ENCODE data around the gene AGPS. TPM values are rescaled to one million over a fixed set of nuclear protein-coding genes. Genes with fewer than 3 reads are reported as not detected.

AGPS gene
- polyA plus RNA-seq, 4 donors = 44.0 to 54.7 (median 50.0) TPM

- DNase-seq (ENCODE audit: low read depth in 4 of 4, low spot score in 3 of 4) = no peak
Measured at GRCh38 chr2:177518754-177519153, 126.2 kb downstream of the AGPS start.

- DNase-seq (ENCODE audit: low read depth in 4 of 4, low spot score in 3 of 4) = no peak
Measured at GRCh38 chr2:177519534-177520115, 127.1 kb downstream of the AGPS start.

- DNase-seq (ENCODE audit: low read depth in 4 of 4, low spot score in 3 of 4) = peak; percentile 38 to 70 (median 52)
Measured at GRCh38 chr2:177520324-177520723, 127.8 kb downstream of the AGPS start.

GRCh38 chr2:177523781-177524180, 131.2 kb downstream of the AGPS start:
- no peak for DNase-seq (ENCODE audit: low read depth in 4 of 4, low spot score in 3 of 4)

GRCh38 chr2:177525351-177525924, 132.9 kb downstream of the AGPS start:
- DNase-seq (ENCODE audit: low read depth in 4 of 4, low spot score in 3 of 4) = no peak

GRCh38 chr2:177528351-177528933, 135.9 kb downstream of the AGPS start:
- no peak for DNase-seq (ENCODE audit: low read depth in 4 of 4, low spot score in 3 of 4)

- no peak for DNase-seq (ENCODE audit: low read depth in 4 of 4, low spot score in 3 of 4)
Measured at GRCh38 chr2:177529166-177529565, 136.6 kb downstream of the AGPS start.

- no peak for DNase-seq (ENCODE audit: low read depth in 4 of 4, low spot score in 3 of 4)
Measured at GRCh38 chr2:177530561-177530960, 138.0 kb downstream of the AGPS start.

GRCh38 chr2:177531706-177532105, 139.1 kb downstream of the AGPS start:
- no peak for DNase-seq (ENCODE audit: low read depth in 4 of 4, low spot score in 3 of 4)

- DNase-seq (ENCODE audit: low read depth in 4 of 4, low spot score in 3 of 4) = no peak
Measured at GRCh38 chr2:177532567-177532966, 140.0 kb downstream of the AGPS start.

GRCh38 chr2:177533253-177533652, 140.7 kb downstream of the AGPS start:
- no peak for DNase-seq (ENCODE audit: low read depth in 4 of 4, low spot score in 3 of 4)

GRCh38 chr2:177535000-177535399, 142.4 kb downstream of the AGPS start:
- no peak for DNase-seq (ENCODE audit: low read depth in 4 of 4, low spot score in 3 of 4)

GRCh38 chr2:177535958-177536504, 143.5 kb downstream of the AGPS start:
- no peak for DNase-seq (ENCODE audit: low read depth in 4 of 4, low spot score in 3 of 4)

GRCh38 chr2:177537213-177537612, 144.6 kb downstream of the AGPS start:
- DNase-seq (ENCODE audit: low read depth in 4 of 4, low spot score in 3 of 4) = no peak

- DNase-seq (ENCODE audit: low read depth in 4 of 4, low spot score in 3 of 4) = no peak
Measured at GRCh38 chr2:177537636-177538035, 145.1 kb downstream of the AGPS start.

- no peak for DNase-seq (ENCODE audit: low read depth in 4 of 4, low spot score in 3 of 4)
Measured at GRCh38 chr2:177538323-177538722, 145.8 kb downstream of the AGPS start.

GRCh38 chr2:177540283-177540682, 147.7 kb downstream of the AGPS start:
- DNase-seq (ENCODE audit: low read depth in 4 of 4, low spot score in 3 of 4) = no peak

- DNase-seq (ENCODE audit: low read depth in 4 of 4, low spot score in 3 of 4) = no peak
Measured at GRCh38 chr2:177541258-177541991, 148.9 kb downstream of the AGPS start.

GRCh38 chr2:177542396-177542795, 149.8 kb downstream of the AGPS start:
- DNase-seq (ENCODE audit: low read depth in 4 of 4, low spot score in 3 of 4) = no peak

GRCh38 chr2:177543007-177543760, 150.6 kb downstream of the AGPS start:
- DNase-seq (ENCODE audit: low read depth in 4 of 4, low spot score in 3 of 4) = no peak

- DNase-seq (ENCODE audit: low read depth in 4 of 4, low spot score in 3 of 4) = no peak
Measured at GRCh38 chr2:177545143-177545542, 152.6 kb downstream of the AGPS start.

All from right renal pelvis (tissue), 4 donors.